GM18870 (cell line): ENCODE measurements around the gene SOWAHD.
A peak's percentile ranks its signal among the peaks of the same experiment; 100 is the strongest.
"Not testable (repeated sequence)": the region's sequence is repeated elsewhere in the genome, so short reads cannot be mapped to it uniquely, and the experiment has no call there.

Source experiments
- ATAC-seq: cut with Tn5 transposase; IDR thresholded peaks from one replicate; pipeline ENCODE4 v1.9.1; 2021; ENCODE audit warnings: moderate library complexity; ENCODE audit not compliant: unreplicated experiment

Gene SOWAHD

DNA sequence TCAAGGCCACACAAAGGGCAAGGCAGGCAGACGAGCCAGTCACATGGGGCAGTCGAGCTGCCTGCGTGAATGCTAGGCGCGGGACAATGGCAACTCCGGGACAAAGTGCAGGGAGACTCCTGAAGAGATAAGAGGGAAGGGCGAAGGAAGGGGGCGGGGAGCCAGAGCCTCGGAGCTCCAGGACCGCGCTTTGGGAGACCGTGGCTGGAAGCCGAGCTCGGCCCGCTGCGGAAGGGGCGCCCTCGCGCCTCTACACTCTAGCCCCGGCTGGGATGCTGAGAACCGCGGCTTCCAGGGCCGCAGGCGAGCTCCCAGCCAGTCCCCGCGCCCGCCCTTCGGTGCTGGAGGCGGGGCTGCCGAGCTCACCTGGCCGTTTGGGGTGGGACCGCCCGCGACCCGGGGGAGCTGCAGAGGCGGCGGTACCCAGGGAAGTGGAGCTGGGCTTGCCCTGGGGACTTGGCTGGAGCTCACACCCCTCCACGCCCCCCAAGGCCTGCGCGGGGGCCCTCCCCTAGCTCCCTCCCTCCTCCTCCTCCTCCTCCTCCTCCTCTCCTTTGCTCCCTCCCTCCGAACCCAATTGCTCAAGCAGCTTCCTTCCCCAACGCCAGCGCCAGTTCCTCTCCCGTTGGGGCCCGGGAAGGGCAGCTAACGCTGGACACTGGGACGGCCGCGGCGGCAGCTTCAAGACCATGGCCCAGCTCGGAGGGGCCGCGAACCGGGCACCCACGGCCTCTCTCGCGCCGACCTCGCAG lies at the start of gene SOWAHD:
SOWAHD (plus strand) TSS at position 610 of the 752 bp plus-strand sequence; CDS start at position 690, 80 bp downstream.
- no peak for ATAC-seq

GRCh38 chrX:119708936-119709335 lies 49.5 kb upstream of the SOWAHD start:
- ATAC-seq, result no peak

DNA sequence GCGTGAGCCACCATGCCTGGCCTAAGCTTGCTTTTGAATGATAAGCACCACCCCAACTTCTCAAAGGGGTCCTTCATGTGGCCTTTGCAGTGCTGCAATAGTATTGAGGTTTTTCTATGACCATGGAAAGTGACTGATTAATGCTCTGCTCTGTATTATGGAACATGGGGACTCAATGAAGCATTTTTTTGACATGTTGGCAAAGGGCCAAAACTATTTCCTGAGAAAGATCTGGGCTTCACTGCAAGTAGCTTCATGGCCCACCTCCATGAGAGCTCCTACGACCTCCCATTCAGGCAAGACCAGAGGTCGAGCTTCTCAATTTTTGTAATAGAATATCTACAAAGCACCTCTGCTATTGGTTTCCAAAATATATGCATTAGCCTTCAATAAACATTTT lies 48.8 kb upstream of the SOWAHD start:
- ATAC-seq, result no peak

- ATAC-seq, result no peak
Measured at GRCh38 chrX:119721487-119721886, 36.9 kb upstream of the SOWAHD start.

DNA sequence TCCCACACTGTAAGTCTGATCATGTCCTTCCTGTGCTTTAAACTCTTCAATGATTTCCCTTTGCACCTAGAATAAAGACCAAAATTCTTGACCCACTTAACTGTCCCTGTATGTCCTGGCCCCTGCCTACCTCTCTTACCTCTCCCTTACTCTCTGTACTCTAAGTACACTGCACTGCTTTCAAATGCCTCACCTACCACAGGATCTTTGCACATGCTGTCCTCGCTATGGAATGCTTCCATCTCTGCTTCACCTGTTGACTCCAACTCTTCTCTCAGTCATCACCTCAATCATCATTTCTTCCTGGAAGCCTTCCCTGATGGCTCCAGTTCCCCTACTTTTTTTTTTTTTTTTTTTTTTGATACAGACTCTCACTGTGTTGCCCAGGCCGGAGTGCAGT lies 36.5 kb upstream of the SOWAHD start:
- ATAC-seq, result no peak

DNA sequence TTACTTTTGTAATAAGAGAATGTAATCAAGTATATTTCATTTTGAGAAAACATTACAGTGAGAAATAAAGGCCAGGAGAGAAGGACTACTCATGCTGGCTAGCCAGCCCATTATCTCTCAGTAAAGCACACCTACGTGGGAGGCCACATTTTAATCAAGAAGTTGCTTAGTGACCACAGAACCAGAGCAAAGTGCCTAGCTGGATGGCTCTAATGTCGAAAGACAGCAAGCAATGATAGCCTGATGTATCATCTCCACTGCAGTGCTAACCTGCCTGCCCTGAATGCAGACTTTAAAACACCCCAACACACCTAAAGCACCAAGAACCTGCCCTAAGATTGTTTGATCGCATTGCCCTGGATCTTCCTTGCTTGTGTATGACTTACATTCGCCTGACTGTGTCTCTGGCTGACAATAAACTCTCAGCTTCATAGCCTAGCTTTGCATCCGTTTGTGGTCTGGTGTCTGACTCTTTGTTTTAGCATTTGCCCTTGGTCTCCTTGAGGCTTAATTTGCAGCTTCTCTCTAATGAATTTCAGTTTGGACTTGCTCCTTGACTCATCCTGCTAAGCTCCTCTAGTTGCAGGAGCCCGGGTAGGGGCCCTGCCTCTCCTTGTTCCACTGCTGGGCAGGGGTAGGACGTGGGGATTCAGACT lies 31.4 kb upstream of the SOWAHD start:
- no peak for ATAC-seq

GRCh38 chrX:119728487-119728886 lies 29.9 kb upstream of the SOWAHD start:
- no peak for ATAC-seq

DNA sequence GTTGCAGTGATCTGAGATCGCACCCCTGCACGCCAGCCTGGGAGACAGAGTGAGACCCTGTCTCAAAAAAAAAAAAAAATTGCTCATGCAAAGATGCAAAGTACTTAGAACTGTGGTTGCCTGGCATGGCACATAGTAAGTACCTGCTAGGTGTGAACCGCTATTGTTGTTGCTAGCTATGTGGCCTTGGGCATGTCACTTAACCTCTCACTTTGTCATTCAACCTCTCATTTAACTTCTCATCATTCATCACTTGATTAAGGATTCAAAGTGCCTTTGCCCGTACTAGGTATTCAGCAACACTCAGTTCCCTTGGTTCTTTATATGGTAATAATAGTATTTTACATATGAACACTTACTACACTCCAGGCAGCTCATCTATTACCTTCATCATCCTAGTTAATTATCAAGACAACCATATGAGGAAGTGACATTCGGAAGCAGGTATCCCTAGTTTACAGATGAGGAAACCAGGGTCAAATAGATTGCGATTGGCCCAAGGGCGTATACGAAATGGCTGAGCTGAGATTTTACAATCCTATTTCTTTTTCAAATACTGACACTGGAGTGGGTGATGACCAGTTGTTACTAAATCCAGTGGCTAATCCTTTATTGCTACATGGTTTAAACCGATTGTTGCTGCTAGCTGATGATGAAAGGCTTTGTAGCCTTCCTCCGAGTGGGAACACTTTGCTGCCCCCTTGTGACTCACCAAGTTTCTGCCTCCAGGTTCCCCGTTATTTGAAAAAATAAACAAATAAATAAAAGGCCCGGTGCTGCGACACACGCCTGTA lies 28.8 kb upstream of the SOWAHD start:
- ATAC-seq, result no peak

GRCh38 chrX:119734897-119735339 lies 23.5 kb upstream of the SOWAHD start:
- no peak for ATAC-seq

DNA sequence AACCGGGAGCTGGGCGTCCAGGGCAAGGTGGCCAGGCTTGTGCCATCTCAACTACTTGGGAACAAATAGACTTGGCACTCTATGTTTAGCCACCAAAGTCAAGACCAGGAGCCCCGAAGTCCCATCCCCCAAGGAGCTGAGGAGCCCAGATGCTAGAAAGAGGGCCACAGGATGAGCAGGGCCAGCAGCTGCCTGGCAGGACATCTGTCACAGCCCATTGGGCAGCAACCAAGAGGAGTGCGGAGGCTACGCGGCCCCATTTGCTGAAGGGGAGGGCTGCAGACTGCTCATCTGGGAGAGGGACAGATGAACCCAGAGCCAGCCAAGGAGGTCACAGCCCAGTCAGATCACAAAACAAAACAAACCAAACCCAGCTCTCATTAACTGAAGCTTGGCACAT lies 22.9 kb upstream of the SOWAHD start:
- no peak for ATAC-seq

DNA sequence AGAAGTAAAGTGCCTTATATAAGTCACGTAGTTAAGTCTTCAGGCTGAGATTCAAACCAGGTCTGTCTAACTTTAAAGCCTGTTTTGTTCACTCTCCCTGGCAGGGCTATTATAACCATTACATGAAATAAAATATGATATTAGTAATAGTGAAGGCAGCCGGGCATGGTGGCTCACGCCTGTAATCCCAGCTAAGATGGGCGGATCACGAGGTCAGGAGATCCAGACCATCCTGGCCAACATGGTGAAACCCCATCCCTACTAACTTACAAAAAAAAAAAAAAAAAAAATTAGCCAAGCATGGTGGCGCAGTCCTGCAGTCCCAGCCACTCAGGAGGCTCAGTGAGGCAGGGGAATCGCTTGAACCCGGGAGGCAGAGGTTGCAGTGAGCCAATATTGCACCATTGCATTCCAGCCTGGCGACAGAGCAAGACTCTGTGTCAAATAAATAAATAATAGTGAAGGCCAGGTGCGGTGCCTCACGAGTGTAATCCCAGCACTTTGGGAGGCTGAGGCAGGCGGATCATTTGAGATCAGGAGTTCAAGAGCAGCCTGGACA lies 22.1 kb upstream of the SOWAHD start:
- ATAC-seq, result no peak

GRCh38 chrX:119738742-119739141 lies 19.6 kb upstream of the SOWAHD start:
- ATAC-seq, result no peak

GRCh38 chrX:119745283-119745848 lies 13.0 kb upstream of the SOWAHD start:
- ATAC-seq, result no peak

- not testable (repeated sequence) for ATAC-seq
Measured at GRCh38 chrX:119750131-119750530, 8.3 kb upstream of the SOWAHD start.

DNA sequence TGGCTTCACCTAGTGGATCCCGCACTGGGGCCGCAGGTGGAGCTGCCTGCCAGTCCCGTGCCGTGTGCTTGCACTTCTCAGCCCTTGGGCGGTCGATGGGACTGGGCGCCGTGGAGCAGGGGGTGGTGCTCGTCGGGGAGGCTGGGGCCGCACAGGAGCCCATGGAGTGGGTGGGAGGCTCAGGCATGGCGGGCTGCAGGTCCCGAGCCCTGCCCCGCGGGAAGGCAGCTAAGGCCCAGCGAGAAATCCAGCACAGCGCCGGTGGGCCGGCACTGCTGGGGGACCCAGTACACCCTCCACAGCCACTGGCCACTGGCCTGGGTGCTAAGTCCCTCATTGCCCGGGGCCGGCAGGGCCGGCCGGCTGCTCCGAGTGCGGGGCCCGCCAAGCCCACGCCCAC lies 7.6 kb upstream of the SOWAHD start:
- not testable (repeated sequence) for ATAC-seq

DNA sequence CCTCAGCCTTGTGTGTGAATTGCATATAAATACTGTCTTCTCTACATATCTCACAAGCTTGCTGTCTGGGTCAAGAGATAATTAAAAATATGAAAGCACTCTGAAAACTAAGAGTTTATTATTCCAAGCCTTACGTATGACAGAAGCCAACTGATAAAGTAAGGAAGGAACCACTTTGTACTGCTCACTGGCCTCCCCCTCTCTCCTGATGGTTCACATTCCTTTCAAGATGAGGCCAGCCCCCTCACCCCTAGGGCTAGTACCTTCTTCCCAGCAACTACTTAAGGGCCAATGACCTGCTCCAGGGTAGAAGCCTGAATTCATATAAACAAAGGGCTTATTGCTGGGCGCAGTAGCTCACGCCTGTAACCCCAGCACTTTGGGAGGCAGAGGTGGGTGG lies 5.4 kb upstream of the SOWAHD start:
- ATAC-seq, result no peak

DNA sequence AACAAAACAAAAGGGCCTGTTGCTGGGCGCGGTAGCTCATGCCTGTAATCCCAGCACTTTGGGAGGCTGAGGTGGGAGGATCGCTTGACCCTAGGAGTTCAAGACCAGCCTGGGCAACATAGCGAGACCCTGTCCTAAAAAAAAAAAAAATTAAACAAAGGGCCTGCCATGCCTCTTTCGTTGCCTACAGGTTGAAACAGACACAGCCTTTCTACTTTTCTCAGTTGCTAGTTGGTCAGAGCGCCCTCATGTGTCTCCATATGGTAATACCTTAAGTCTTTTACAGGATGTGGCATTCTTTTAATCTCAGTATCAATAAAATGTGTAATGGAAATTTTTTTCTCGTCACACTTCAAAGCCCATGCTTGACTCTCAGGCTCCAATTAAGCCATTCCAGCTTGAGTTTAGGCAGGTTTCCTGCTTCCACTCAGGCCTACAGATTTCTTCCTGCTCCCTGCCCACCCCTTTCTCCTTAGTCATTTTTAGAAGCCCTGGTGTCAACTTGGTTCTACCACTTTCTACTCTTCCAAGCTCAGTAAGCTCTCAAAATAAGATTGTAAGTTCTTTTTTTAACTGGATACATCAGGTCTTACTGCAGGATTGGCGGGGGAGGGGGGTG lies 4.6 kb upstream of the SOWAHD start:
- no peak for ATAC-seq

DNA sequence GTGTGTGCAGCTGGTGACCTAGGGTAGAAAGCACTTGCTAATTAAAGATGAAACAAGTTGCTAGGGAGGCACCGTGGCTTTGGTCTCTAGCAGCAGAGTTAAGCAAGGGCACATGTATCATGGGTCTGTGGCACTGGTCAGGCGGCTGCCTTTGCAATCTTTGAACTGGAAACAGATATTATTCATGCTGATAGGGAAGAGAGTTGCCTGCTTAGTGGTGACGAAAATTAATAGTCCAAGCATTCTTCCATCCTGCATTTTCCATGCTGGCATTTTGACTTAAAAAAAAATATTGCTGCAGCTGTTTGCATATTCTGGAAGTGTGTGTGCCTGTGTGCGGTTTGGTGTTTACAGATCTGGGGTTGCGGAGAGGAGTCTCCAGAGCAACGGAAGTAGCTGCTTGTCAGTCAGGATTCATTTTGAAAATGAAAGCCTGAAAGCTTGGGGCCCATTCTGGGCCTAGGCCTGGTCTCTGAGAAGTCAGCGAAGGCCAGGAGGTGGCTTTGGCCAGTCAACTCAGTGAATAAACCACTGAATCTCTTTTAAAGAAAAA lies 2.3 kb upstream of the SOWAHD start:
- peak; percentile 86 for ATAC-seq

GRCh38 chrX:119756926-119757635 lies 1.3 kb upstream of the SOWAHD start:
- ATAC-seq, result no peak

DNA sequence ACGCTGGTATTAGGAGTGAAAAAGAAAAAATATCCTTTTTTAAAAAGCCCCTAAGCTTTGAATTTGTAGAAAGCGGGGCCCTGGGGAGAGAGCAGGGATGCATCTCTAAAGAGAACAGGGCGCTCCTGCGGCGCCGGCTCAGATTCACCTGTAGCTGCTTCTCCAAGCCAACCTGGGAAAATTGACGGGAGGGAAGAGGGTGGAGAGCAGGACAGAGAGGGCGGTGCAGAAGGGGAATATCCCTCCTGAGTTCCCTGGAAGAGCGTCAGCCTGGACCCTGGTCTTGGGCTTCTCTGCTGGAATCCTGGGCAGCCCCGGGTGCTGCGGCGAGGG lies 776 bp upstream of the SOWAHD start:
- ATAC-seq, result no peak
